NCI-H82 treated with DMSO at 0.1 percent for 48 hours (cell line): Measurements from ENCODE around the gene CCDC92.
"Not testable (repeated sequence)": the region's sequence is repeated elsewhere in the genome, so short reads cannot be mapped to it uniquely, and the experiment has no call there.

Experiments used
- DNase-seq: peaks from one replicate; lab custom pipeline; 2025; ENCODE audit not compliant: unreplicated experiment; lab: John Stamatoyannopoulos, UW

Gene CCDC92

DNA sequence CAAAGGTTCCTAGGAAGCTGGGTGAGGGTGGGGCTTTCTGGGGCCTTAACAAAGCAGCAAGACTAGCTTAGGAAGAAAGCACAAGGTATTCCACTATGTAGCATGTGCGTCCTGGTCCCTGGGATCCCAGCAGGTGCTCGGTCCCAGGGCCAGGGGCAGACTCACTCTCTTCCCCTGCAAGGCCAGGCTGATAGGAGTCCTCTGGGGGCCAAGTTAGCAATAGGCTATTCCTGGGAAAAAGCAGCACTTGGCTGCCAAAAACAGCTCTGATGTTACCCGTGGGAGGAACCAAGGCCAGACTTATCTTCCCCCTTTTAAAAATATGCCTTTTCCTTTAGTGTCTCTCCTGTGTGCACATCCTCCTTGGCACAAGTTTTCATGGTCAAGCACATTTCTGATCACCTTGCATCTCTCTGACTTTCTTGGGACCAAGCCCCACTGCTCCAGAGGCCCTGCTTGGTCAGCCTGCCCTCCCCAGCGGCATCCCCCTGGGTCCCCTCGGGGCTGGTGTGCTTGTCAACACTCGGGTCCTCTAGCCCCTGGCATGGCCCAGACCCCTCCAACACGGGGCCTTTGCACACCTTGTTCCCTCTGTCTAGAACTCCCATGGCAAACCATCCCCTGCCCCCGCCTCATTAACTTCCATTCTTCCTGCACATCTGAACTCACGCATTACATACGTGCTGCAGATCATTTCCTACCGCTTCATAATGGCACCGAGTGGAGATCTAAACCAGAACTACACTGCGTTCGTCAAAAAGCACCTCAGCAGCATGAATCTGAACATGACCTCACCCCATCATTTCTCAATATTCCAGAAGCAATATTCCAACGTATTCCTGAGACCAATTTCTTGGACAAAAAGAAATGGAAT lies 21.9 kb downstream of the CCDC92 start:
- DNase-seq = no peak

DNA sequence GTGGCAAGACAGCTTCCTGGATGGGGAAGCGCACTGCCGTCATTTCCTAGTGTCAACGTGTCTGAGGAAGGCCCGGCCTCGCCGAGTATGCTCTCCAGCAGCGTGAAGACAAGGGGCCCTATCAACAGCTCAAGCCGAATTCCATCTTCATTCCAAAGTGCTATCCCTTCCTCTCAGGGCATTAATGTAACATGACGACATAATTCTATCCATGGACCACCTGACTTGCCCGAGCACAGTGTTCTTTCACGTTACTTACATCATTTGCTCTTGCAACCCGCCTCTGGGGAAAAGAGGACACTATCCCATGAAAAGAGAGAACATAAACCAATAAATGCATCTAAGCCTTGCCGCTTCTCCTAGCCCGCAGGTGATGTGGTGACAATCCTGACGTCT lies 22.9 kb downstream of the CCDC92 start:
- no peak for DNase-seq

DNA sequence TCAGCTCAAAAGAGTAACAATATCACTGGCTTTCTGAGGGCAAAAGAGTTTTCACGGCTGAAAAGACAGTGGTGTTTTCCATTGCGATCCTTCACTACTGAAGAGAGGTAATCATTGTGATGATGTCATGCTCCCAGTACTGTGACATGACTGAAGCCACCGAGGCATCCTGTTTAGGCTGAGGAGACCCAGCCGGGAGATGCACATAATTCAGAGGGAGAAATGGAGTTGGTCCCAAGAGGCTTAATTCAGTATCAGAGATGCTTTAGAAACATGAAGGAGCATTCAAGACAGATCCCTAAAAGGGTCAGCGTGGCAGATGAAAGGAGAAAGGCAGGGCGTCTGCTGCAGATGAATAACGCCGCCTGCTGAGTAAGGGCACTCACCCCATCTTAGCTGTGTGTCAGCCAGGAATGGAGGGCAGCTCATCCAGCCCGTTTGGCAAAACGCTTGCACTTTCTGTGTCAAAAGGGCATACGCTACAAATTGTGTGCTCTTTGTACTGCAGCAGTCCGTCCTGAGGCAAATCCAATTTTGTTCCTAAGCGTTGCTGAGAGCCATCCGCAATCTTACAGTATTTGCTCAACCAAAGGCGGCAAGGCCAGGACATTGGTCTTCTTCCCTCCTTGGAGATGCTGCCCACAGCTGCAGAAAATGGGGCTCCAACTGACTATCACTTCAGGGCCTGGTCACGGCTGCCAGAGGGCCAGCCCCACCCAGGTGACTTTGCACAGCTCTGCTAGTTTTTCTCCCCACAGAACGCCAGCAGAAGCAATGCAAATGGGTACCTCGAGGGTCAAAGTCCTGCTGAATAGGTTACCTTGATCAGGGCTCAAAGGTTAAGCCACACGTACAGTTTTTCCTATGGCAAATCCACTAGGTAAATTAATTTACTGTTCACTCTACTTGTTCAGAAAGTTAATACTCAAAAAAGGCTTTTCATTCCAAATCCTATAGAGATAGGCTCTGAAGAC lies 23.5 kb downstream of the CCDC92 start:
- no peak for DNase-seq

DNA sequence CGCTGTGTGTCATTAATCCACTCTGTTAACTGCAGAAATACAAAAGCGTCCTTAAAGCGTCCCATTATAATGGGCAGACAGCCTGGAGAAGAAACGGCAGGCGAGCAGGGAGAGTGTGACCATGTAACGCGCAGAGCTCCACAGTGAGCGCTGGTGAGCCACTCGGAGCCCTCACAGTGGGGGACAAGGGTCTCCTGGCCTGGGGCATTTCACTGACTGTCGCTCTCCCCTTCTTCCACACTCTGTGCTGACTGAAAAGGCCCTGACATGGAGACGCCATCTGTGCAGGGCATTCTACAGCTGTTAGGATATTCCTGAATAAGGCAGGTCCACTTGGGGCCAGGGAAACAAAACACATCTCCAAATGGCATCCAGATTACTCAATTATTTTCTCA lies 24.2 kb downstream of the CCDC92 start:
- no peak for DNase-seq

DNA sequence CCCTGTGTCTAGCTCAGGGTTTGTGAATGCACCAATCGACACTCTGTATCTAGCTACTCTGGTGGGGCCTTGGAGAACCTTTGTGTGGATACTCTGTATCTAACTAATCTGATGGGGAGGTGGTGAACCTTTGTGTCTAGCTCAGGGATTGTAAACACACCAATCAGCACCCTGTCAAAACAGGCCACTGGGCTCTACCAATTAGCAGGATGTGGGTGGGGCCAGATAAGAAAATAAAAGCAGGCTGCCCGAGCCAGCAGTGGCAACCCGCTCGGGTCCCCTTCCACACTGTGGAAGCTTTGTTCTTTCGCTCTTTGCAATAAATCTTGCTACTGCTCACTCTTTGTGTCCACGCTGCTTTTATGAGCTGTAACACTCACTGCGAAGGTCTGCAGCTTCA lies 25.1 kb downstream of the CCDC92 start:
- DNase-seq = not testable (repeated sequence)

DNA sequence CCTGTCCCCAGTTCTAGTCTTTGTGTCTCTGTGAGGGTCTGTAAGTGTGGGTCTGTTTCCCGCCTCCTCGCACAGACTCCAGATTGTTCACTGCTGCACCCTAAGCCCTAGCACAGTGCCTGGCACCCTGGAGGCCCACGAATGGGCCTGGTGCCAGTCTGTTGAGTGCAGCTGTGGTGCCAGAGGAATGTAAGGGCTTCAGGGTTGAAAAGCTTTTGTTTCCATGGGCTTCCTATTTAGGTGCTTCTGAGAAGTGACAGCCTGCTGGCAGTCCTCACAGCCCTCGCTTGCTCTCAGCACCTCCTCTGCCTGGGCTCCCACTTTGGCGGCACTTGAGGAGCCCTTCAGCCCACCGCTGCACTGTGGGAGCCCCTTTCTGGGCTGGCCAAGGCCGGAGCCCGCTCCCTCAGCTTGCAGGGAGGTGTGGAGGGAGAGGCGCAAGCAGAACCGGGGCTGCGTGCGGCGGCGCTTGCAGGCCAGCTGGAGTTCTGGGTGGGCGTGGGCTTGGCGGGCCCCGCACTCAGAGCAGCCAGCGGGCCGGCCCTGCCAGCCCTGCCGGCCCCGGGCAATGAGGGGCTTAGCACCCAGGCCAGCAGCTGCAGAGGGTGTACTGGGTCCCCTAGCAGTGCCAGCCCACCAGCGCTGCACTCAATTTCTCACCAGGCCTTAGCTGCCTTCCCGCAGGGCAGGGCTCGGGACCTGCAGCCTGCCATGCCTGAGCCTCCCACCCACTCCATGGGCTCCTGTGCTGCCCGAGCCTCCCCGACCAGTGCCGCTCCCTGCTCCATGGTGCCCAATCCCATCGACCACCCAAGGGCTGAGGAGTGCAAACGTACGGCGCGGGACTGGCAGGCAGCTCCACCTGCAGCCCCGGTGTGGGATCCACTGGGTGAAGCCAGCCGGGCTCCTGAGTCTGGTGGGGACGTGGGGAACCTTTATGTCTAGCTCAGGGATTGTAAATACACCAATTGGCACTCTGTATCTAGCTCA lies 25.8 kb downstream of the CCDC92 start:
- not testable (repeated sequence) for DNase-seq

DNA sequence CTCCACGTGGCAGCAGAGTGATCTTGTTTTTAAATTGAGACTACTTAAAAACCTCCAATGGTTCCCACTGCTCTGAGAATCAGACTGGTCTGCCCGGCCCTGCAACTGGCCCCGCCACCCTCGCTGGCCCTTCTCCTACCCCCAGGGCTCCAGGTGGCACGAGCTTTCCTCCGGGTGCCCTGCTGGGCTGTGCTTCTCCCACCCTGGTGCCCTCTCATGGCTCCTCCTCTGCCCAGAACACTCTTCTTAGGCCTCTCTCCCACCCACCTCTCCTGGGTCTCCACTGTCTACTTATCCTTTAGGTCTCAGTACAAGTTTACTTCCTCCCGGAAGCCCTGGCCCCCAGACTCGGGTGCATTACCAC lies 26.5 kb downstream of the CCDC92 start:
- no peak for DNase-seq

DNA sequence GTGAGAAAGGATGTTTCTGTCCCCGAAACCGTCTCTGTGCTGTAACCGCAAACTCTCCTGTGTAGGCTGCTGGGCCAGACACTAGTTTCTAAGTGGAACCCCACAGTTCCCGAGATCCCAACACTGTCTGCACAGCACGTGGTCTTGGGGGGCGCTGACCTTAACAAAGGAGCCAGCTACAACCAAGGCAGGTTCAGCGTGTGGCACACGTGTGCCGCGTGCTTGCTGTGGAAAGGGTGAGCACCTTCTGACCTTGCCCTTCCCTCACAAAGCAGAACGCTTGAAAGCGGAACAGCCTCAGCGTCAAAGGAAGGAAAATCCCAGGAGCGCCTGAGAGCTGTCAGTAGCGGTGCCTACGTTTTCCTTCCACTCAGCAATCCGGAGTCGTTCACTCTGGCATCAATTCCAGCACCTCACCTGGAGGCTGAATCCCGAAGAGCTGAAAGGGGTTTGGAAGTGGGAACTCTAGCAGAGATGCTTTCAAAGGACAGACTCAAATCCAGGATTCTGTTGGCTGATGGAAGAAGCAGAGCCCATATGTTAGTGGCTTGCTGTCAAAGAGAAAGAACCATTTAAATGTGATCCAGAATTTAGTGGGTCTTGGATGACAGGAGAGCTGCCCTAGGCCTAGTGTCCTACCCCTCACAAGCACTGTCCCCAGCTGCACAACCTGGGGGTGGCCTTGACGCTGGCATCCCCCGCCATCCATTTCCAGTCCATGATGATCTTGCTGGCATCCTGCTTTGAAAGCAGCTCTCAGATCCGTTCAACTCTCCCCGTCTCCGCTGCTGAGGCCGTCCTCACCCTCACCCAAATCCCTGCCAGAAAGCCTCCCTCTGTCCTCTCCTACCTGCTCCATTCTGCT lies 27.1 kb downstream of the CCDC92 start:
- no peak for DNase-seq

DNA sequence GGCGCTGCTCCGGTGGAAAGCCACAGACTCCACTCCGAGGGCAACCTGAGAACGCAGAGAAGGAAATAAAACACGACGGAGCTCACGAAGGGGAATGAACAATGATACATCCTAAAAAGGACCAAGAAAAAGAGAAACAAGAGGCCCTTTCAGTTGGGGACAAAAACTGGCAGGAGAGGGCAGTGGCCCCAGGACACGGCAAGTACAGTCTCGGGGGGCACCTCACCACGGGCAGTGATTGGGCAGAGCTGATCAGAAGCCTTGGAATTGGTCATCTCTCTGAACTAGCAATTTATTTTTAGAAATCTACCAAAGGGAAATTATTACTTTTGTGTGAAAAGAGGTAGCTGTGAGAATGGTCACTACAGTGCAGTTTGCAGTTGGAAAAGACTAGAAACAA lies 27.9 kb downstream of the CCDC92 start:
- DNase-seq = no peak

DNA sequence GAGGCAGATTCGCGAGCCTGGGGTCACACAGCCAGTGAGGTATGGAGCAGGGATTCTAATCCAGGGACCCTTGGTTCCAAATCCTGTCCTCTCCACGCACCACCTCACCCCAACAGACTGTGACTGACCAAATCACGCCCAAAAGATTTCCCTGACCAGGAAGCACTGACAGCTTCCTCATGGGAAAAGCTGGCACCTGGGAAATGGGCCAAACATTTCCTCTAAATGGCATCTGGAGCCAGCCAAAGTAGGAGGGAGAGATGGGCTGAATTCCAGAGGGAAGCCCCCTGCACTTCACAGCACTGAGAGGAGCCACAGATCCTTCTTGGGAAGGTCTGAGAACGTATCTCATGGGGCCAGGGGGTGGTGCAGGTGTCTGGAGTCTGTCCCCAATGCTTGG lies 28.8 kb downstream of the CCDC92 start:
- no peak for DNase-seq

DNA sequence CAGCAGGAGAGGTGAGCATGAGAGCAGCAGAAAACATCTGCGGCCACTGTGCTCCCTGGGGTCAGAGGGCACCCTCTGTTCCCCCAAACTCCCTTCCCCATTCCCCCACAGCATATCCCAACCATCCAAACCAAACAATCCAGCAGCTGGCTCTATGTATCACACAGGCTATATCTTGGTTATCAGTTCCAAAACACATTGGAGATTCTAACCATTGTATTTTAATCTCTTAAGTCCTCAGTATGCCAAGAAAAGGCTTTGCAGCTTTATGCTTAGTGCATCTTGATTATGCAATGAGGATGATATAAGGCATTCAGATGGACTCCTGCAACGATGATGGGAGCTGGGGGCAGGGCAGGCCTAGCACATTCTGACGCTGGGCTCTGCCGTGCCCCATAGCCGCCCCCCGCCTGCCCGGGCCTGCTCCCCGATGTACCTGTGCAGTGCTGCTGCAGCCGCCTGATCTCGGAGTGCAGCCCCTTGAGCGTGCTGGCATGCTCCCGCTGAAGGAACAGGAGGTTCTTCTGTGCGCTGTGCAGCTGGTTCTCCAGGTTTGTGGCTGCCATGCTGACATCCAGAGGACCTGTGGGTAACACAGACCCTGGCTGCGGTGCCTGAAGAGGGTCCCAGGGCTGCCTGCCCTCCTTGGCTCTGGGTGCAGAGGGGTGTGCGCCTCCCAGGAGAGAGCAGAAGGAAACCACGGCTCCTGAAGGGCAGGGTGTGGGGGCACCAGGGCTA lies 29.6 kb downstream of the CCDC92 start:
- DNase-seq = no peak

DNA sequence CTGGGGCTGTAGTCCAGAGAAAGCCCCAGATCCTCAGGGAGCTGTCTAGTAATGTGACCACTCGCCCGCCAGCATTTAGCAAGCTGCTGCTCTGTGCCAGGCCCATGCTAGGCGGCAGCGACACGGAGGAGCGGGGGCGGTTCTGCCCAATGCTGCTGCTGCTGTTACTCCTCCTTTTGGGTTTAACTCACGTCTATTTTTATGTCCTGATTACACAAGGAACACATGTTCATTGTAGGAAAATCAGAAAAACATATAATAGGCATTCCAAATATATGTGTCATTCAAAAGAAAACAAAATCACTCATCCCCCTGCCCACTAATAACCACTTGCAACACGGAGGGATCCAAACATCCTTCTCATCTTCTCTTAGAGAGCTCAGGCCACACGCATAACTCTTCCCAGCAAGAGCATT lies 30.4 kb downstream of the CCDC92 start:
- DNase-seq = no peak

DNA sequence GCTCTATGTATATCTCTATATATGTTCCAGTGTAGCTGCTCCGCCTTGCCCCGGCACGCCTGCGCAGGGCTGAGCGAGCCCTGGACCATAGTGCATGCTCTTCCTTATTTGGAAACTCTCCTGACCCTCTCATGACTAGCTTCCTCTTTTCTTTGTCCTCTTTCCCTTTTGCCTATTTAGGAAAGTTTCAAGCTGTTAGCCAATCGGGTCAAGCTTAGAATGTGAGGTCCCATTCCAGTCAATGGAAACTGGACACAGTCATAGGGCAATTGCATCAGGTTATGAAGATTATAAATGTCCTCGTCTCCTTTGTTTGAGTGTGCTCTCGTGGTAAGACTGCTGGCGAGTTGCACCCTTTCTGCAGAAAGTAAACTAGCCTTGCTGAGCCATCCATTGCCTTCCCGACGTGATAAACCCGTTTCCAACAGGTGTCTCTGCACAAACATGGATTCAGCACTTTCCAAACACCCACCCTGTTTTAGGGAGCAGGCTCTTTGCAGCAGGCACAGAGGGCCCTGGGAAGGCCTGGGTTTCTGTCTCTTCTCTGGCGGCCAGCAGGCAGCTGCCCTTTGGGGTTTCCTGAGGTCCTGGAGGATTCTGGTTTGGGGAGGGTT lies 30.9 kb downstream of the CCDC92 start:
- no peak for DNase-seq

DNA sequence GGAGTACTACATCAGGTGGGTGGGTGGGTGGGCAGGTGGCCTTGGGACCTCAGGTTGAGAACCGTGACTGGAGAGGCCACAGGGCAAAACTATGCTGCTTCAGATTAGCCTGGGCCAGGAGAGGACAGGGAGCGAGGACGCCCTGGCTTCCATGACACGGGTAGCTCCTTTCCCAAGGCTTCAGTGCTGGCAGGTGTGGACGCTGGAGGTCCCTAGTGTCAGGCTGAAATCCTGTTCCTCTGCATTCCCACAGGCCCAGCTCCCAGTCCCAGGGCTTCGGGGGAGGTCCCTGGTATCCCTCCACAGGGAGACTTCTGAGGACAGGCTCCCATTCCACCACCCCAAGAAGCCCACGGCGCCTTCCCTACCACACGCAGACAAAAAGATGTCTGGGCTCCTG lies 31.6 kb downstream of the CCDC92 start:
- no peak for DNase-seq

DNA sequence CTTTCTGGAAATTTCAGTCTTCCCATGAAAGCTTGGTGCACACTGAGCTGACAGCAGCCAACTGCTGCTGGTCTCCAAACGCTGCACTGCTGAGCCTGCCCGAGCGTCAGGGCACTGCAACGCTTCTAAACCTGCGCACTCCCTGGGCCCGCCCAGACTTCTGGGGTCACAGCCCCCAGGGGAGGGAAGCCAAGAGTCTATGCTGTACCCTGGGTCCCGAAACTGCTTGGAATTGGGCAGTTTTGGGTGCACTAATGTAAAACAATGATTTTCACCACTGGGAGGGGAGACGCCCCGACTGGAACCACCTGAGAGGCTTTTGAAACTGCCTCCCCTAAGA lies 32.0 kb downstream of the CCDC92 start:
- DNase-seq = no peak

DNA sequence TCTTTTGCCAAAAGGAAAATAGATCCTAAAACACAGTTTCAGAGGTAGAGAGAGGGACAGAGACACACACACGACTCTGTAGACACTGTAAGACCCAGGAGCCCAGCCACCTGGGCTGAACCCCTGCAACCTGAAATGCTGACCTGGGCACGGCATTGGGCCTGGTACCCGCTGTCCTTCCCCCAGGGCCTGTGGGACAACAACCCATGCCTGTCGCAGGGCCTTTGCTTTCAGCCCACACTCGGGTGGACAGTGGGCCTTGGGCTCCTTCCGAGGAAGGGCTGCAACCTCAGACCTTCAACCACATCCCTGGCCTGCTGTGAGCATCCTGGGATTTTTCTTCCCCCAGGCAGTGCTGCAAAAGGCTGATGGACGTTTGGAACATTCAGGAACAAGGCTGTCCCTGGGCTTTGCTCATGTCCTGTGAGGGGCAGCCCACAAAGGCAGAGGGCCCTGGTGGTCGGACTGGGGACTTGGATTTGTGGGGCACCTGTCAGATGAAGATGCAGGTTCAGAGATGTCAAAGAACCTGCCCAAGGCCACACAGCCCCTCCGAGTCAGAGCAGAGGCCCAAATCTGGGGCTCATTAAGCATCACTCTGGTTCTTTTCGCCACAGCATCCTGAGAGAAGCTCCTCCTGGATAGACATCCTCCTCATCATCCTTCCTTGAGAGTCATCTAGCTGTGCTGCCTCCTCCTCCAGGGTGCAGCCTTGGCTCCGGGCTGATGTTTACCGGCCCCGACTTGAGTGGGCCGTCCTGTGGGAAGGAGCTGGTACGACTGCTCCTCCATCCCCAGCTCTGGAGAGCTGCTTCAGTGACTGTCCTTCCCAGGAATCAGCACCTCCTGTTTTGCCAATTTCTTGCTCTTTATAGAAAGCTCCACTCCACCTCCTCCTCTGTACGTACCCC lies 32.7 kb downstream of the CCDC92 start:
- DNase-seq = no peak

DNA sequence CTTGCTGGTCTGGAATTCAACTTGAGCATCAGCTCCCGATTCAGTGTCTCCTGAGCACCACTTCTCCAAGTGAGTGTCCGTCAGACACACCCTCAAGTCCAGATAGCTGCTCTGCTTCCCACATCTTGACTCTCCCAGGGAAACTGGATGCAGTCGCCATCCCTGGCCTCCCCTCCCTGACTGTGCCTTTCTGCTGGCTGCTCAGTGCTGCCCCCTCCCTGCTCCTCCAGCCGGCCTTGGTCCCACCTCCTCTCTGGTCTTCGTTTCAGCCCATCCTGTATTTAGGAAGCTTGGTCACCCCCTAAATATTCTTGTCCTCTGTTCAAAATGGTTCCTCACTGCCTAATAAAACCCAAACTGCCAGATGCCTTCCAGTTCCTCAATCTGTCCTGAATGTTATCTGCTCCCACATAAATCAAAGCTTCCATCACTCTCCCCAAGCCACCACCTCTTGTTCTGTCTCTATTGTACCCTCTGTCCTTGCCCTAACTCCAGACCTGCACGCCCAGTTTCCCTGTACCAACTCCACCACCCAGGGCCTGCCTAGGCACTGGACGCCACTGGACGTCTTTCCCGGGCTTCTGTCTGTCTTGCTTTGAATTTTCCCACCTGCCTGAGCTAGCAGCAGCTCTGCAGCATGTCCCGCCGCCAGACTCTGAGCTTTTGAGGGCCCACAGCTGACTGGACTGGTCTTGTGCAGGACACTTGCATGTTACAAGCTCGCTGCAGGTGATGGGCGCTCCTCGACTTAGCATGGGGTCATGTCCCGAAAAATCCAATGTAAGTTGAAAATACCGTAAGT lies 33.8 kb downstream of the CCDC92 start:
- DNase-seq = no peak
